Heart right ventricle (tissue), 16 donors: ENCODE measurements around the gene PRDM15. TPM values are rescaled to one million over a fixed set of nuclear protein-coding genes. Genes with fewer than 3 reads are reported as not detected.

Experiments
- ATAC-seq, 8 donors: fragments of 200-7000 bp; cut with Tn5 transposase; one replicate each; pipeline ENCODE4 v1.9.1; 2020; ENCODE audit warnings: mild to moderate bottlenecking in 8 of 8, moderate library complexity in 8 of 8, moderate number of reproducible peaks in 1 of 8
- DNase-seq, 2 donors: peaks; one replicate each; pipeline ENCODE4 v3.0.0-alpha.2; 2020
- H3K27ac ChIP-seq, 10 donors: fragments of 200-600 bp; sonication (generic) in 2 of 10; one replicate each; pipeline versions ENCODE4 v1.5.0 to v1.8.0; 2020 to 2022; ENCODE audit warnings: mild to moderate bottlenecking in 3 of 10
- H3K27me3 ChIP-seq, 7 donors: fragments of 200-600 bp; one replicate each; pipeline ENCODE4 v1.8.0; 2021 to 2022; ENCODE audit warnings: mild to moderate bottlenecking in 2 of 7
- H3K36me3 ChIP-seq, 9 donors: fragments of 200-600 bp; sonication (generic) in 1 of 9; one replicate each; pipeline versions ENCODE4 v1.5.0 to v1.8.0; 2020 to 2022; ENCODE audit warnings: mild to moderate bottlenecking in 2 of 9
- H3K4me1 ChIP-seq, 9 donors: fragments of 200-600 bp; sonication (generic) in 1 of 9; one replicate each; pipeline versions ENCODE4 v1.5.0 to v1.8.0; 2020 to 2022; ENCODE audit warnings: mild to moderate bottlenecking in 4 of 9
- H3K4me3 ChIP-seq, 10 donors: fragments of 200-600 bp; sonication (generic) in 2 of 10; one replicate each; pipeline versions ENCODE4 v1.5.0 to v1.8.0; 2020 to 2022; ENCODE audit warnings: mild to moderate bottlenecking in 7 of 10, moderate library complexity in 2 of 10
- H3K9me3 ChIP-seq, 11 donors: fragments of 200-600 bp in 10 of 11; sonication (generic) in 2 of 11; one replicate each; pipeline versions ENCODE4 v1.5.0 to v1.8.0; 2013 to 2022; ENCODE audit warnings: mild to moderate bottlenecking in 2 of 11, control low read depth in 1 of 11, moderate library complexity in 1 of 11
- CTCF ChIP-seq, 9 donors: fragments of 200-600 bp; sonication (generic) in 2 of 9; IDR thresholded peaks; one replicate each; pipeline versions ENCODE4 v1.5.0 to v1.8.0; 2021 to 2022; ENCODE audit warnings: antibody characterized with exemption in 9 of 9, mild to moderate bottlenecking in 5 of 9, moderate library complexity in 1 of 9
- WGBS, 2 donors: extraction: QIAGEN DNeasy Blood & Tissue Kit; methylation state at CpG; one replicate each; pipeline ENCODE4 v1.1.7; 2013; ENCODE audit warnings: inconsistent platforms in 1 of 2; 5-methylcytosine and 5-hydroxymethylcytosine counted together
- intact Hi-C, 10 donors: fragments of 100-400 bp; cut with DNase I; formaldehyde crosslinking; loops; one replicate each; pipeline versions ENCODE4 v1.11.1 to v1.14.2; 2022
- polyA plus RNA-seq, 2 donors: library from polyadenylated mRNA; stranded (reverse); fragments of 200-250 nt; gene quantifications; one replicate each; pipeline ENCODE4 v1.2.3, GENCODE V29; 2013
- total RNA-seq, 10 donors: library from RNA; stranded (reverse); fragmentation: NEBNext Ultra II Directional in 3 of 10; extraction: Animal tissue kit (Norgen Biotek cat#: 25700) in 3 of 10; gene quantifications; one replicate each; pipeline versions ENCODE4 v1.2.1 to v1.2.4, GENCODE V29; 2021 to 2023
- donor health status: Arrhythmogenic right ventricular cardiomyopathy.
- donor health status: ischemic (EF 13 %, LVEDD 7.1; RV severe dilation, severe dysfunction).
- donor health status: healthy with polysubstance abuse.
- donor health status: DM: no; HTN: yes; CAD: no.
- donor health status: DM: no; HTN: no; CAD: no.
- donor health status: ischemic (EF 25% LVEDD 6.9; RV normal size, moderate dysfunction).
- donor health status: ischemic (EF 25% LVEDD 5.7; RV mildly dilated, moderate dysfunction).
- donor health status: healthy.
- donor health status: DM: yes; HTN: yes; CAD: no.
- donor health status: Ischemic cardiomyopathy.
- donor health status: ischemic (EF 35%, LVEDD 5.7; RV mildly dilated, moderate dysfunction).
- donor health status: nonischemic (EF 11% LVEDD 7.7; RV severe dilation, severe dysfunction).
- donor health status: DM: yes; HTN: yes; CAD: no.
- donor health status: PGD.
- donor health status: ischemic (EF 29% LVEDD 5.4; RV normal size, mild dysfunction).
- donor health status: nonischemic (EF 23%, LVEDD 6.1; RV moderate dilation, normal function).

The PRDM15 gene
- total and polyA plus RNA-seq, 12 donors: 1.0 to 5.8 (median 3.2) TPM

- DNase-seq (no peak), ATAC-seq (no peak)
- Histone ChIP-seq H3K36me3 (no peaks in the 10 kb centered on the region), H3K27me3 (peaks cover 0 to 68% (median 60%) of the 10 kb centered on the region in 7 donors), H3K27ac (no peak overlapping the region), H3K4me3 (no peak overlapping the region), H3K4me1 (no peaks in the 10 kb centered on the region), H3K9me3 (no peaks in the 10 kb centered on the region)
- no peak for TF ChIP-seq CTCF (IDR thresholded peaks at IDR 0.05)
- intact Hi-C loops: loop anchor here in 1 of 10 donors (10.0 kb wide), 1 partner anchor 500 kb away; no protein-coding TSS in a partner anchor
- 89% methylated on average over 15 of the region's 15 CpGs for WGBS, 2 donors
Observed at GRCh38 chr21:41784456-41785102, 94.6 kb downstream of the PRDM15 start.

- no peak for TF ChIP-seq CTCF (IDR thresholded peaks at IDR 0.05)
- ATAC-seq: no peak
- 72 to 75% methylated on average over 18 of the region's 18 CpGs for WGBS, 2 donors
Observed at GRCh38 chr21:41783476-41784180, 95.5 kb downstream of the PRDM15 start.

GRCh38 chr21:41781050-41781410, 98.1 kb downstream of the PRDM15 start:
- TF ChIP-seq CTCF (IDR thresholded peaks at IDR 0.05): no peak
- peaks cover 4 to 90% (median 78%) of the 10 kb centered on the region in 7 donors for H3K27me3 ChIP-seq

More at GRCh38 chr21:41783476-41784180, 95.5 kb downstream of the PRDM15 start:
- peaks cover 4 to 76% (median 69%) of the 10 kb centered on the region in 7 donors for H3K27me3 ChIP-seq
- no peaks in the 10 kb centered on the region for H3K36me3 ChIP-seq
- no peak overlapping the region for H3K27ac ChIP-seq
- H3K9me3 ChIP-seq: no peaks in the 10 kb centered on the region
- DNase-seq: no peak
- H3K4me3 ChIP-seq: no peak overlapping the region
- intact Hi-C loops: loop anchor here in 1 of 10 donors (10.0 kb wide), 1 partner anchor 499 kb away; no protein-coding TSS in a partner anchor
- H3K4me1 ChIP-seq: peaks cover 0 to 1% (median 0%) of the 10 kb centered on the region in 9 donors

GRCh38 chr21:41780337-41781049, 98.7 kb downstream of the PRDM15 start:
- peaks cover 4 to 91% (median 81%) of the 10 kb centered on the region in 7 donors for H3K27me3 ChIP-seq

More at GRCh38 chr21:41781050-41781410, 98.1 kb downstream of the PRDM15 start:
- DNase-seq (no peak), ATAC-seq (no peak)
- no peak overlapping the region for H3K27ac ChIP-seq
- H3K4me1 ChIP-seq: peaks cover 0 to 10% (median 7%) of the 10 kb centered on the region in 9 donors
- intact Hi-C loops: loop anchor here in 1 of 10 donors (10.0 kb wide), 1 partner anchor 496 kb away; no protein-coding TSS in a partner anchor
- H3K4me3 ChIP-seq: no peak overlapping the region
- 75 to 91% methylated on average over 2 of the region's 2 CpGs for WGBS, 2 donors
- no peaks in the 10 kb centered on the region for H3K36me3 ChIP-seq
- H3K9me3 ChIP-seq: no peaks in the 10 kb centered on the region

More at GRCh38 chr21:41780337-41781049, 98.7 kb downstream of the PRDM15 start:
- Histone ChIP-seq H3K4me3 (no peak overlapping the region), H3K9me3 (no peaks in the 10 kb centered on the region), H3K36me3 (no peaks in the 10 kb centered on the region), H3K4me1 (peaks cover 0 to 10% (median 7%) of the 10 kb centered on the region in 9 donors), H3K27ac (no peak overlapping the region)
- intact Hi-C loops: loop anchor here in 1 of 10 donors (10.0 kb wide), 1 partner anchor 496 kb away; no protein-coding TSS in a partner anchor
- DNase-seq (no peak), ATAC-seq (no peak)
- 54 to 58% methylated on average over 1 of the region's 1 CpG for WGBS, 2 donors
- TF ChIP-seq CTCF (IDR thresholded peaks at IDR 0.05): no peak
